Mesenchymal stem cell (in vitro differentiated cells and primary cell): ENCODE results near the gene GRIK4.

ENCODE experiments used
- DNase-seq: peaks from one replicate; pipeline ENCODE4 v3.0.0-alpha.2; 2013
- H2AFZ ChIP-seq: one replicate; pipeline ENCODE4 v1.6.1; 2013; ENCODE audit warnings: low read depth, mild to moderate bottlenecking, control low read depth, inconsistent platforms, low read length, moderate library complexity
- H2AK5ac ChIP-seq: 2 replicates; pipeline ENCODE4 v1.6.1; 2013; ENCODE audit warnings: low read length, moderate library complexity, mild to moderate bottlenecking, inconsistent platforms; ENCODE audit not compliant: severe bottlenecking
- H2BK120ac ChIP-seq: one replicate; pipeline ENCODE4 v1.6.1; 2013; ENCODE audit warnings: low read depth, mild to moderate bottlenecking, inconsistent platforms, low read length, moderate library complexity
- H2BK12ac ChIP-seq, 2 experiments: one replicate each; pipeline ENCODE4 v1.6.1; 2013; ENCODE audit warnings: inconsistent platforms in 2 of 2, low read length in 2 of 2, mild to moderate bottlenecking in 2 of 2, moderate library complexity in 2 of 2, control low read depth in 1 of 2
- H2BK15ac ChIP-seq: one replicate; pipeline ENCODE4 v1.6.1; 2013; ENCODE audit warnings: mild to moderate bottlenecking, low read depth, inconsistent platforms; ENCODE audit not compliant: poor library complexity, severe bottlenecking
- H2BK5ac ChIP-seq: 2 replicates; pipeline ENCODE4 v1.6.1; 2013; ENCODE audit warnings: low read depth, mild to moderate bottlenecking, low read length, control low read depth, inconsistent platforms; ENCODE audit not compliant: poor library complexity, severe bottlenecking
- H3K14ac ChIP-seq, 2 experiments: one replicate each; pipeline ENCODE4 v1.6.1; 2013; ENCODE audit warnings: inconsistent platforms in 2 of 2, low read length in 2 of 2, control low read depth in 1 of 2, mild to moderate bottlenecking in 1 of 2, moderate library complexity in 1 of 2
- H3K18ac ChIP-seq, 2 experiments: one replicate each; pipeline ENCODE4 v1.6.1; 2013; ENCODE audit warnings: inconsistent platforms in 2 of 2, low read length in 2 of 2, control low read depth in 1 of 2, low read depth in 1 of 2, mild to moderate bottlenecking in 1 of 2
- H3K23ac ChIP-seq, 2 experiments: one replicate each; pipeline ENCODE4 v1.6.1; 2013; ENCODE audit warnings: inconsistent platforms in 2 of 2, low read length in 2 of 2, mild to moderate bottlenecking in 2 of 2, moderate library complexity in 2 of 2, control low read depth in 1 of 2
- H3K27ac ChIP-seq: 2 replicates; pipeline ENCODE4 v1.5.1; 2013; ENCODE audit warnings: mild to moderate bottlenecking, moderate library complexity, low read length, control low read depth, inconsistent platforms; ENCODE audit not compliant: poor library complexity, severe bottlenecking
- H3K27me3 ChIP-seq, 2 experiments: 2 replicates each; pipeline versions ENCODE4 v1.6.1 to v1.7.0; 2013; ENCODE audit warnings: low read length in 2 of 2, mild to moderate bottlenecking in 2 of 2, moderate library complexity in 2 of 2, control low read depth in 1 of 2, inconsistent platforms in 1 of 2; ENCODE audit not compliant: control insufficient read depth in 1 of 2, insufficient read depth in 1 of 2
- H3K36me3 ChIP-seq, 2 experiments: 2 replicates each; pipeline versions ENCODE4 v1.6.1 to v1.7.0; 2013; ENCODE audit warnings: low read length in 2 of 2, control low read depth in 1 of 2, inconsistent platforms in 1 of 2, low read depth in 1 of 2, mild to moderate bottlenecking in 1 of 2; ENCODE audit not compliant: insufficient read depth in 2 of 2, control insufficient read depth in 1 of 2
- H3K4ac ChIP-seq, 2 experiments: one replicate each; pipeline ENCODE4 v1.6.1; 2013; ENCODE audit warnings: inconsistent platforms in 2 of 2, low read length in 2 of 2, mild to moderate bottlenecking in 2 of 2, moderate library complexity in 2 of 2, control low read depth in 1 of 2, low read depth in 1 of 2
- H3K4me1 ChIP-seq: 2 replicates; pipeline ENCODE4 v1.6.1; 2013; ENCODE audit warnings: low read depth, low read length, control low read depth; ENCODE audit not compliant: control insufficient read depth, insufficient read depth
- H3K4me2 ChIP-seq: 2 replicates; pipeline ENCODE4 v1.6.1; 2013; ENCODE audit warnings: low read length, mild to moderate bottlenecking, inconsistent platforms; ENCODE audit not compliant: poor library complexity, severe bottlenecking
- H3K4me3 ChIP-seq, 2 experiments: 2 replicates each; pipeline versions ENCODE4 v1.5.1 to v1.7.0; 2013; ENCODE audit warnings: low read length in 2 of 2, mild to moderate bottlenecking in 2 of 2, control low read depth in 1 of 2, low read depth in 1 of 2; ENCODE audit not compliant: insufficient read depth in 1 of 2
- H3K79me1 ChIP-seq: replicated peaks from 2 replicates; pipeline ENCODE4 v1.6.1; 2013; ENCODE audit warnings: mild to moderate bottlenecking, control low read depth, low read length, inconsistent platforms; ENCODE audit not compliant: poor library complexity, severe bottlenecking
- H3K9ac ChIP-seq: 2 replicates; pipeline ENCODE4 v1.7.0; 2013; ENCODE audit warnings: mild to moderate bottlenecking, low read length, moderate library complexity
- H3K9me3 ChIP-seq: 2 replicates; pipeline ENCODE4 v1.7.0; 2013; ENCODE audit warnings: mild to moderate bottlenecking, low read length; ENCODE audit not compliant: control insufficient read depth
- H4K8ac ChIP-seq: one replicate; pipeline ENCODE4 v1.6.1; 2013; ENCODE audit warnings: inconsistent platforms, mild to moderate bottlenecking, low read length, moderate library complexity
- H4K91ac ChIP-seq: one replicate; pipeline ENCODE4 v1.6.1; 2013; ENCODE audit warnings: mild to moderate bottlenecking, low read length, inconsistent platforms
- WGBS: methylation state at CpG from one replicate; pipeline ENCODE4 v1.1.7; 2013; ENCODE audit warnings: mixed read lengths; 5-methylcytosine and 5-hydroxymethylcytosine counted together

The GRIK4 gene

GRCh38 chr11:120727752-120728151 lies 216.2 kb downstream of the GRIK4 start:
- Histone ChIP-seq H3K18ac (no peak overlapping the region), H3K9me3 (peaks cover 48% of the 10 kb centered on the region), H2AK5ac (no peak overlapping the region), H3K4ac (no peak overlapping the region), H2BK15ac (no peak overlapping the region), H2BK5ac (no peak overlapping the region), H2AFZ (no peak overlapping the region), H3K9ac (no peak overlapping the region), H3K4me1 (no peaks in the 10 kb centered on the region), H3K79me1 (no peaks in the 10 kb centered on the region), H3K27ac (no peak overlapping the region), H4K91ac (no peak overlapping the region), H3K4me2 (no peak overlapping the region), H3K4me3 (no peak overlapping the region), H3K23ac (no peak overlapping the region), H4K8ac (no peak overlapping the region), H3K27me3 (peaks cover 4 to 6% of the 10 kb centered on the region in 2 experiments), H2BK120ac (no peak overlapping the region), H3K14ac (no peak overlapping the region), H2BK12ac (no peak overlapping the region), H3K36me3 (no peaks in the 10 kb centered on the region)
- no peak for DNase-seq

GRCh38 chr11:120735035-120735434 lies 223.5 kb downstream of the GRIK4 start:
- peaks cover 3 to 7% of the 10 kb centered on the region in 2 experiments for H3K27me3 ChIP-seq
- H3K9ac ChIP-seq = no peak overlapping the region
- no peak overlapping the region for H2BK120ac ChIP-seq
- H2BK12ac ChIP-seq = no peak overlapping the region
- 65% methylated on average over 4 of the region's 4 CpGs for WGBS
- H4K8ac ChIP-seq = no peak overlapping the region
- no peak overlapping the region for H3K18ac ChIP-seq
- no peak overlapping the region for H3K14ac ChIP-seq
- no peak overlapping the region for H3K27ac ChIP-seq
- H3K4ac ChIP-seq = no peak overlapping the region
- H2AK5ac ChIP-seq = no peak overlapping the region
- H3K9me3 ChIP-seq = peaks cover 6% of the 10 kb centered on the region
- no peak overlapping the region for H4K91ac ChIP-seq
- H3K4me2 ChIP-seq = no peak overlapping the region
- no peaks in the 10 kb centered on the region for H3K36me3 ChIP-seq
- H2BK5ac ChIP-seq = no peak overlapping the region
- no peak for DNase-seq
- no peak overlapping the region for H2BK15ac ChIP-seq
- no peak overlapping the region for H3K4me3 ChIP-seq
- no peaks in the 10 kb centered on the region for H3K4me1 ChIP-seq
- no peaks in the 10 kb centered on the region for H3K79me1 ChIP-seq
- H2AFZ ChIP-seq = no peak overlapping the region
- no peak overlapping the region for H3K23ac ChIP-seq

GRCh38 chr11:120738516-120739046 lies 227.0 kb downstream of the GRIK4 start:
- H2BK120ac ChIP-seq = no peak overlapping the region
- H2AK5ac ChIP-seq = no peak overlapping the region
- no peak overlapping the region for H3K27ac ChIP-seq
- H3K79me1 ChIP-seq = no peaks in the 10 kb centered on the region
- no peak overlapping the region for H2AFZ ChIP-seq
- peak overlapping the region in 1 of 2 experiments; percentile 69 for H3K14ac ChIP-seq
- no peak overlapping the region for H4K8ac ChIP-seq
- H2BK12ac ChIP-seq = no peak overlapping the region
- H3K18ac ChIP-seq = no peak overlapping the region
- no peak overlapping the region for H3K4me2 ChIP-seq
- no peak overlapping the region for H2BK5ac ChIP-seq
- H3K4me3 ChIP-seq = peak overlapping the region in 1 of 2 experiments; percentile 16
- WGBS = 92% methylated on average over 10 of the region's 10 CpGs
- H3K27me3 ChIP-seq = peaks cover 4 to 7% of the 10 kb centered on the region in 2 experiments
- no peak overlapping the region for H2BK15ac ChIP-seq
- no peak overlapping the region for H4K91ac ChIP-seq
- no peak for DNase-seq
- H3K36me3 ChIP-seq = no peaks in the 10 kb centered on the region
- no peak overlapping the region for H3K4ac ChIP-seq
- H3K23ac ChIP-seq = no peak overlapping the region
- no peak overlapping the region for H3K9ac ChIP-seq
- H3K9me3 ChIP-seq = no peaks in the 10 kb centered on the region
- no peaks in the 10 kb centered on the region for H3K4me1 ChIP-seq

GRCh38 chr11:120739780-120740179 lies 228.2 kb downstream of the GRIK4 start:
- Histone ChIP-seq H2AFZ (no peak overlapping the region), H4K91ac (no peak overlapping the region), H2BK12ac (no peak overlapping the region), H3K27me3 (peaks cover 14 to 16% of the 10 kb centered on the region in 2 experiments), H2BK5ac (no peak overlapping the region), H3K4me3 (no peak overlapping the region), H3K27ac (no peak overlapping the region), H3K4me2 (no peak overlapping the region), H3K79me1 (no peaks in the 10 kb centered on the region), H3K23ac (no peak overlapping the region), H2BK120ac (no peak overlapping the region), H3K14ac (no peak overlapping the region), H3K36me3 (no peaks in the 10 kb centered on the region), H3K4ac (no peak overlapping the region), H3K9ac (no peak overlapping the region), H3K9me3 (no peaks in the 10 kb centered on the region), H2AK5ac (no peak overlapping the region), H2BK15ac (no peak overlapping the region), H4K8ac (no peak overlapping the region), H3K18ac (no peak overlapping the region), H3K4me1 (no peaks in the 10 kb centered on the region)
- 67% methylated on average over 2 of the region's 3 CpGs for WGBS
- DNase-seq = no peak
